ENCODE data around the gene MYO16. TPM values are rescaled to one million over a fixed set of nuclear protein-coding genes. Genes with fewer than 3 reads are reported as not detected.

The MYO16 gene
- polyA plus RNA-seq, 1 experiment: not detected

DNA sequence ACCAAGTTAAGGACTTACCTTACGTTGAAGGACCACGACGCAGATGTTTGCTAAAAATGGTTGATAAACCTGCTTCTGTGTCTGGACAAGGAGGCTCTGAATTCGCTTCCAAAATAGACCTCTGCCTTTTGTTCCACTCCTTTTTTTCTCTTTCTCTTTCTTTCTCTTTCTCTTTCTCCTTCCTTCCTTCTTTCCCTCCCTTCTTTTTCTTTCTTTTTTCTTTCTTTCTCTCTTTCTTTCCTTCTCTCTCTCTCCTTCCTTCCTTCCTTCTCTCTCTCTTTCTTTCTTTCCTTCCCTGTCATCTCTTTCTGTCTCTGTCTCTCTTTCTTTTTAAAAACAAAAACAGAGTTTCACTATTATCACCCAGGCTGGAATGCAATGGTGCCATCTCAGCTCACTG lies 290.7 kb downstream of the MYO16 start:
- CTCF ChIA-PET: no interaction called here
- H3K36me3 ChIP-seq (ENCODE audit: control insufficient read depth, insufficient read depth, low read length): no peaks in the 10 kb centered on the region
- TF ChIP-seq, protein P1, sequence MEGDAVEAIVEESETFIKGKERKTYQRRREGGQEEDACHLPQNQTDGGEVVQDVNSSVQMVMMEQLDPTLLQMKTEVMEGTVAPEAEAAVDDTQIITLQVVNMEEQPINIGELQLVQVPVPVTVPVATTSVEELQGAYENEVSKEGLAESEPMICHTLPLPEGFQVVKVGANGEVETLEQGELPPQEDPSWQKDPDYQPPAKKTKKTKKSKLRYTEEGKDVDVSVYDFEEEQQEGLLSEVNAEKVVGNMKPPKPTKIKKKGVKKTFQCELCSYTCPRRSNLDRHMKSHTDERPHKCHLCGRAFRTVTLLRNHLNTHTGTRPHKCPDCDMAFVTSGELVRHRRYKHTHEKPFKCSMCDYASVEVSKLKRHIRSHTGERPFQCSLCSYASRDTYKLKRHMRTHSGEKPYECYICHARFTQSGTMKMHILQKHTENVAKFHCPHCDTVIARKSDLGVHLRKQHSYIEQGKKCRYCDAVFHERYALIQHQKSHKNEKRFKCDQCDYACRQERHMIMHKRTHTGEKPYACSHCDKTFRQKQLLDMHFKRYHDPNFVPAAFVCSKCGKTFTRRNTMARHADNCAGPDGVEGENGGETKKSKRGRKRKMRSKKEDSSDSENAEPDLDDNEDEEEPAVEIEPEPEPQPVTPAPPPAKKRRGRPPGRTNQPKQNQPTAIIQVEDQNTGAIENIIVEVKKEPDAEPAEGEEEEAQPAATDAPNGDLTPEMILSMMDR (IDR thresholded peaks at IDR 0.05; ENCODE audit: insufficient read depth, low read depth, low read length): no peak
- H3K27me3 ChIP-seq (ENCODE audit: control insufficient read depth, insufficient read depth, low read length): no peaks in the 10 kb centered on the region; the same call in 1 of the 2 replicates
- no peak for DNase-seq (ENCODE audit: low read depth)
- H3K4me3 ChIP-seq (ENCODE audit: low read depth, low read length): no peak overlapping the region
- POLR2A ChIA-PET: no interaction called here

DNA sequence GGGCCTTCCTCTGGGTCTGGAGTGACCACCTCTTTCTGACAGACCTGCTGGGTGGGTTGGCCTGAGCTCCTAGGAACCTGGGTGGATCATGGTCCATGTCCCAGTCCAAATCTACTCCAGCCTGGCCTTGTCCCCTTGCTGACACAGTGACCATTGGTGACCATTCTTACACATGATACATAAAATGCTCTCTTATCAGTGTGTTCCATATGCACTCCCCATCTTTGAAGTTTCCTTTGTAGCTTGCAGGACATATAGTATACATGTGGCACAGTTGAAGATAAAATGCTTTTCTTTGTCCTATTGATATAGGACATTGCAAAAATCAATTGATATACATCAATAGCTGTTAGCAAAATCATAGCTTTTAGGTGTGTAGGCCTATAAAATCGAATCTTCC lies 291.8 kb downstream of the MYO16 start:
- no peak overlapping the region for H3K4me3 ChIP-seq (ENCODE audit: low read depth, low read length)
- POLR2A ChIA-PET: no interaction called here
- CTCF ChIA-PET: no interaction called here
- H3K36me3 ChIP-seq (ENCODE audit: control insufficient read depth, insufficient read depth, low read length): no peaks in the 10 kb centered on the region
- H3K27me3 ChIP-seq (ENCODE audit: control insufficient read depth, insufficient read depth, low read length): no peaks in the 10 kb centered on the region; the same call in none of the 2 replicates
- TF ChIP-seq, protein P1 (IDR thresholded peaks at IDR 0.05; ENCODE audit: insufficient read depth, low read depth, low read length): no peak
- DNase-seq (ENCODE audit: low read depth): no peak

DNA sequence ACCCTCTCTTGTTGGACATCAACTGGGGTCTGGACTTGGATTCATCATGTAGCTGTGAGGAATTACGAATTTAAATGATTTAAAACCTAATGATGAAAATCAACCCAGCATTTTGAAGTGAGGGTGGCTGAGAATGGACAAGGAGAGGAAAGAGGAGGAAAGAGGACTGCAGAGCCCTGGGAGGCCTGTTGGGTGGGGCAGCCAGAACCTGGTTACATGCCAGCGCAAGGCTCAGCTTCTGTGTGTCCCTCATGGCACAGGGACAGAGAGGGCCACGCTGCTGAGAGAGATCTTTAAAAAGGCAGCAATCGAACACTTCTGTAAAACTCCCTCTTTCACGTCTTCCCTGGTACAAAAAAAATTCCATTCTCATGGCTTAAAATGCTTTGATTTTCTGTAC lies 292.7 kb downstream of the MYO16 start:
- Histone ChIP-seq H3K27me3 (ENCODE audit: control insufficient read depth, insufficient read depth, low read length) (no peaks in the 10 kb centered on the region; the same call in none of the 2 replicates), H3K36me3 (ENCODE audit: control insufficient read depth, insufficient read depth, low read length) (no peaks in the 10 kb centered on the region), H3K4me3 (ENCODE audit: low read depth, low read length) (no peak overlapping the region)
- CTCF ChIA-PET: no interaction called here
- TF ChIP-seq, protein P1 (IDR thresholded peaks at IDR 0.05; ENCODE audit: insufficient read depth, low read depth, low read length): no peak
- POLR2A ChIA-PET: no interaction called here
- no peak for DNase-seq (ENCODE audit: low read depth)

DNA sequence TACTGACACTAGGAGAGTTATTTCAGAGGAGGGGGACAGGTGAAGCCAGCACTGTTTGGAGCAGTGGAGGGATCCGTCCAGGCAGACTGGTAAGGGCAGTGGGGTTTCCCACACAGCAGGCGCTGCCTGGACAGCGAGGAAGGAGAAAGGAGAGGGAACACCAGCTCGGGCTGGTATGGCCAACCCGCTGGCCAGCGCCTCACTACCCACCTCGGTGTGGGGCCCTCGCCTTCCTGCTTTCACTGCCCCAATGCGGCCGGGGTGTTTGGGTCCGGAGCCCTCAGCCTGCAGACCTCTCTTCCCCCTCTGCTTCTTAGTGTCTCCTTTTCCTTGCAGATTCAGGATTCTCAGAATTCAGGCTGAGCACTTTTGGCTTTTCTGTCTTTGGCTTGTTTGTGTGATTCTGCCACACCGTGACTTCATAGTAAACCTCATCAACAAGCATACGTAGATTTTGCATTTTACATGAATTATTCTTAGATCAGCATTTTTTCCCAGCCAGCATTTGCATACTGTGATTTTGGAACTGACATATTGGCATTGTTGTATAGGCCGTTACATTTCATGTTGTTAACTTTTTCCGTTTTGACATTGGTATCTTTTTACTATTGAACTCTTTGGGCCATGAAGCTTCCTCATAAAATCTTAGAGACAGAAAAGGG lies 294.1 kb downstream of the MYO16 start:
- H3K4me3 ChIP-seq (ENCODE audit: low read depth, low read length): no peak overlapping the region
- TF ChIP-seq, protein P1 (IDR thresholded peaks at IDR 0.05; ENCODE audit: insufficient read depth, low read depth, low read length): no peak
- ChIA-PET CTCF (interaction anchor here (1.3 to 1.6 kb wide), 3 partner anchors 8 to 13 kb away, joined by 3 to 5 read pairs (median 3); no protein-coding TSS in a partner anchor), POLR2A (no interaction called here)
- no peak for DNase-seq (ENCODE audit: low read depth)
- H3K36me3 ChIP-seq (ENCODE audit: control insufficient read depth, insufficient read depth, low read length): no peaks in the 10 kb centered on the region
- H3K27me3 ChIP-seq (ENCODE audit: control insufficient read depth, insufficient read depth, low read length): no peaks in the 10 kb centered on the region; the same call in none of the 2 replicates

DNA sequence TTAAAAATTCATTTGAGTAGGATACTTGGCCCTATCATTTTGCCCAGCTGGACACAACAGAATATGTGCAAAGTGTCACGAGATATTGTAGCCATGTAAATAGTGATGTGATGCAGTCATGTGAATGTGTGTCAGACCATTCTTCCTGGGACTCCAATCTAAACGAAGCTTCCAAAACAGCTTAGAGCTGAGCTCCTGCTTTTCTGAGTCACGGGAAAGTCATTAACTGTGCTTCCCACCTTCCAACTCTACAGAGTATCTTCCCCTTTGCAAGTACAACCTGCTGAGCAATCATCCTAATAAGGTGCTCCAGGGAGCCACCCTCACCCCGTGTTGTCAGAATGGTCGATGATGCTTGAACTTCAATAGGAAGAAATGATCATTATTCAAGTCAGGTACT lies 294.7 kb downstream of the MYO16 start:
- CTCF ChIA-PET: interaction anchor here (1.3 to 1.6 kb wide), 3 partner anchors 9 to 13 kb away, joined by 3 to 5 read pairs (median 3); no protein-coding TSS in a partner anchor
- no peak overlapping the region for H3K4me3 ChIP-seq (ENCODE audit: low read depth, low read length)
- POLR2A ChIA-PET: no interaction called here
- H3K36me3 ChIP-seq (ENCODE audit: control insufficient read depth, insufficient read depth, low read length): no peaks in the 10 kb centered on the region
- no peak for DNase-seq (ENCODE audit: low read depth)
- no peaks in the 10 kb centered on the region; the same call in none of the 2 replicates for H3K27me3 ChIP-seq (ENCODE audit: control insufficient read depth, insufficient read depth, low read length)
- TF ChIP-seq, protein P1 (IDR thresholded peaks at IDR 0.05; ENCODE audit: insufficient read depth, low read depth, low read length): no peak

All from BJ (cell line).